ENCODE data around the gene SPATA31A3. TPM values are rescaled to one million over a fixed set of nuclear protein-coding genes. Genes with fewer than 3 reads are reported as not detected.
"Not testable (repeated sequence)": the region's sequence is repeated elsewhere in the genome, so short reads cannot be mapped to it uniquely, and the experiment has no call there.

Gene SPATA31A3
- not detected for polyA plus RNA-seq

- H3K27ac ChIP-seq (ENCODE audit: low read depth in 2 of 2, low read length in 1 of 2); H3K9me3 ChIP-seq (ENCODE audit: control insufficient read depth in 2 of 2, insufficient read depth in 1 of 2, low read depth in 1 of 2, low read length in 1 of 2); H3K4me1 ChIP-seq (ENCODE audit: control insufficient read depth in 2 of 2, insufficient read depth in 2 of 2, low read length in 1 of 2); H3K27me3 ChIP-seq (ENCODE audit: control insufficient read depth in 1 of 2, insufficient read depth in 2 of 2, low read length in 2 of 2); H3K4me3 ChIP-seq (ENCODE audit: low read depth in 1 of 2, low read length in 2 of 2); H3K36me3 ChIP-seq (ENCODE audit: control insufficient read depth in 2 of 2, insufficient read depth in 2 of 2, low read length in 1 of 2): not testable (repeated sequence)
- no CpG with 5 or more reads among the region's 7 CpGs for WGBS, 2 donors
These were observed at the start of gene SPATA31A3 for GRCh38 chr9:66992450-66992849. SPATA31A3 (minus strand) TSS chr9:66992550; CDS start chr9:66992521, 29 bp downstream.

GRCh38 chr9:66952576-66952975 lies 39.8 kb downstream of the SPATA31A3 start:
- not testable (repeated sequence) for H3K4me1 ChIP-seq (ENCODE audit: control insufficient read depth in 2 of 2, insufficient read depth in 2 of 2, low read length in 1 of 2); H3K27me3 ChIP-seq (ENCODE audit: control insufficient read depth in 1 of 2, insufficient read depth in 2 of 2, low read length in 2 of 2); H3K4me3 ChIP-seq (ENCODE audit: low read depth in 1 of 2, low read length in 2 of 2); H3K9me3 ChIP-seq (ENCODE audit: control insufficient read depth in 2 of 2, insufficient read depth in 1 of 2, low read depth in 1 of 2, low read length in 1 of 2); H3K36me3 ChIP-seq (ENCODE audit: control insufficient read depth in 2 of 2, insufficient read depth in 2 of 2, low read length in 1 of 2); H3K27ac ChIP-seq (ENCODE audit: low read depth in 2 of 2, low read length in 1 of 2)
- WGBS, 2 donors = 89 to 99% methylated on average over 9 to 11 of the region's 11 CpGs

DNA sequence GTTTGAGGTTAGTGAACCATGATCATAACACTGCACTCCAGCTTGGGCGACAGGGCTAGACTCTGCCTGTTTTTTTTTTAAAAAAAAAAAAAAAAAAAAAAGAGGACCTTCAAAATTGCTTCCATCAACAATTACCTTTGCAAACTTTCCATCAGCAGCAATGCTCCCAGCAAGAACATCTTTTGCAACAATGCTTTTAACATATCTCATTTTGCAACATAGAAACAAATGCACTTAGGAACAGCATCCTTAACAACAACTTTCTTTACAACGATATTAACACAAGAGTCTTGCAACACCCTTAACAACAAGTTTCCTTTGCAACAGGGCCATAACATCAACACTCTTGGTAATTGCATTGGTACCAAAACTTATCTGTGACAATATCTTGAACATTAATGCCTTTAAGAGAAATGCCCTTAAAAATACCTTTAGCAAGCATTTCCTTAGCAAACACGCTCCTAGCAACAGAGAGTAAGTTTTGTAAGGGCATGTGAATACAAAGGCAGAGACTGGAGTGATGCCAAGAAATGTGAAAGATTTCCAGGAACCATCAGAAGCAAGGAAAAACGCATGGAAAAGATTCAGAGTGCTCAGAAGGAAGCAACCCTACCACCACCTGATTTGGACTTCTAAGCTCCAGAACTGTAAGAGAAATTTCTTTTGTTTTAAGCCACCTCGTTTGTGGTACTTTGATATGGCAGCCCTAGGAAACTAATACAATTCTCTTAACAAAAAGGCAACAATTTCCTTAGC lies 49.8 kb downstream of the SPATA31A3 start:
- not testable (repeated sequence) for H3K27ac ChIP-seq (ENCODE audit: low read depth in 2 of 2, low read length in 1 of 2); H3K36me3 ChIP-seq (ENCODE audit: control insufficient read depth in 2 of 2, insufficient read depth in 2 of 2, low read length in 1 of 2); H3K4me1 ChIP-seq (ENCODE audit: control insufficient read depth in 2 of 2, insufficient read depth in 2 of 2, low read length in 1 of 2); H3K27me3 ChIP-seq (ENCODE audit: control insufficient read depth in 1 of 2, insufficient read depth in 2 of 2, low read length in 2 of 2); H3K9me3 ChIP-seq (ENCODE audit: control insufficient read depth in 2 of 2, insufficient read depth in 1 of 2, low read depth in 1 of 2, low read length in 1 of 2); H3K4me3 ChIP-seq (ENCODE audit: low read depth in 1 of 2, low read length in 2 of 2)
- WGBS, 2 donors = 28 to 34% methylated on average over 4 to 5 of the region's 5 CpGs

DNA sequence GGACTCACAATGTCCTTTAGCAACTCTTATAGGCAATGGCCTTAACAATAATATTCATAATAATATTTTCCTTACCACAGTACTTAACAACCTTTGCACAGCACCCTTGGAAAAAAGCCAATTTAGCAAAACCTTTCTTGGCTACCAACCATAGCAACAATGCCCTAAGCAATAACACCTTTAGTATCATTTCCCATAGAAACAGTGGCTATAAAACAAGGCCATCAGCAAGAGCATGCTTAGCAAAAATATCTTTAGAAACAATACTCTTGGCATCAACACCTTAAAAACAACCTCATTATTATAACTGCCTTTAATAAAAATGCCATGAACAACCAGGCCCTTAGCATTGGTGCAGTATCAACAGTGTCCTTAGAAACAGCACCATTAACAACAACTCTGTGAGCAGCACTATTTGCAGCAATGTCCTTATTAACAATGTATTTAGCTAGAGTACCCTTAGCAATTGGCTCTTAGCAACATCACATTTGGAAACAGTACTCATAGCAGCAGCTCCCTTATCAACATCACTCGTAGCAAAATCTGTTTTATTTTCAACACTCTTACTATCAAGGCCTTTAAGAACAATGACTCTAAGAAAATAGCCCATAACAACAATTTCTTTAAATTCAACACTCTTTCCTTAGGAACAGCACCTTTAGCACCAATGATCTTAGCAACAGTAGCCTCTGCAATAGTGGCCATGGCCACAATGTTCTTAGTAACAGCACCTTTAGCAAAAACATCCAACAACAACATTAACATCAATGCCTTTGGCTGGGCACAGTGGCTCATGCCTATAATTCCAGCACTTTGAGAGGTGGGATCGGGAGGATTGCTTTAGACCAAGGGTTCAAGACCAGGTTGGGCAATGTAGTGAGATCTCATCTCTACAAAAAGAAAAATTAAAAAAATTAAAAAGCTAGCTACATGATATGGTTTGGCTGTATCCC lies 52.2 kb downstream of the SPATA31A3 start:
- WGBS, 2 donors = 31 to 42% methylated on average over 1 of the region's 2 CpGs
- not testable (repeated sequence) for H3K27ac ChIP-seq (ENCODE audit: low read depth in 2 of 2, low read length in 1 of 2); H3K4me1 ChIP-seq (ENCODE audit: control insufficient read depth in 2 of 2, insufficient read depth in 2 of 2, low read length in 1 of 2); H3K4me3 ChIP-seq (ENCODE audit: low read depth in 1 of 2, low read length in 2 of 2); H3K9me3 ChIP-seq (ENCODE audit: control insufficient read depth in 2 of 2, insufficient read depth in 1 of 2, low read depth in 1 of 2, low read length in 1 of 2); H3K27me3 ChIP-seq (ENCODE audit: control insufficient read depth in 1 of 2, insufficient read depth in 2 of 2, low read length in 2 of 2); H3K36me3 ChIP-seq (ENCODE audit: control insufficient read depth in 2 of 2, insufficient read depth in 2 of 2, low read length in 1 of 2)

GRCh38 chr9:66938322-66938721 lies 54.0 kb downstream of the SPATA31A3 start:
- not testable (repeated sequence) for H3K36me3 ChIP-seq (ENCODE audit: control insufficient read depth in 2 of 2, insufficient read depth in 2 of 2, low read length in 1 of 2); H3K4me3 ChIP-seq (ENCODE audit: low read depth in 1 of 2, low read length in 2 of 2); H3K4me1 ChIP-seq (ENCODE audit: control insufficient read depth in 2 of 2, insufficient read depth in 2 of 2, low read length in 1 of 2); H3K27me3 ChIP-seq (ENCODE audit: control insufficient read depth in 1 of 2, insufficient read depth in 2 of 2, low read length in 2 of 2); H3K27ac ChIP-seq (ENCODE audit: low read depth in 2 of 2, low read length in 1 of 2); H3K9me3 ChIP-seq (ENCODE audit: control insufficient read depth in 2 of 2, insufficient read depth in 1 of 2, low read depth in 1 of 2, low read length in 1 of 2)
- WGBS, 2 donors = 54 to 68% methylated on average over 4 of the region's 5 CpGs

GRCh38 chr9:66937662-66938061 lies 54.7 kb downstream of the SPATA31A3 start:
- H3K4me1 ChIP-seq (ENCODE audit: control insufficient read depth in 2 of 2, insufficient read depth in 2 of 2, low read length in 1 of 2); H3K4me3 ChIP-seq (ENCODE audit: low read depth in 1 of 2, low read length in 2 of 2); H3K27ac ChIP-seq (ENCODE audit: low read depth in 2 of 2, low read length in 1 of 2); H3K36me3 ChIP-seq (ENCODE audit: control insufficient read depth in 2 of 2, insufficient read depth in 2 of 2, low read length in 1 of 2); H3K27me3 ChIP-seq (ENCODE audit: control insufficient read depth in 1 of 2, insufficient read depth in 2 of 2, low read length in 2 of 2); H3K9me3 ChIP-seq (ENCODE audit: control insufficient read depth in 2 of 2, insufficient read depth in 1 of 2, low read depth in 1 of 2, low read length in 1 of 2): not testable (repeated sequence)
- WGBS, 2 donors = 76% methylated on average over 3 of the region's 3 CpGs; no CpG with 5 or more reads in 1 of the 2 donors

Other genes starting within 250 kb of the SPATA31A3 start
- 1 to 10 TPM; 1.7 to 2.0 TPM for gene ZNF658, start 91.8 kb downstream of the SPATA31A3 start, polyA plus RNA-seq